HEK293 (cell line): Measurements from ENCODE around the gene MGMT.

ENCODE experiments used
- FEZF1 ChIP-seq: fragments of 450-650 bp; formaldehyde crosslinking; IDR thresholded peaks from 2 replicates; pipeline ENCODE4 v1.5.1; 2016; ENCODE audit warnings: missing biosample characterization, missing genetic modification characterization
- GFI1B ChIP-seq: fragments of 450-650 bp; formaldehyde crosslinking; IDR thresholded peaks from 2 replicates; pipeline ENCODE4 v1.5.1; 2016; ENCODE audit warnings: missing biosample characterization, missing genetic modification characterization
- GLI2 ChIP-seq: fragments of 450-650 bp; formaldehyde crosslinking; IDR thresholded peaks from 2 replicates; pipeline ENCODE4; 2017; ENCODE audit warnings: missing biosample characterization, missing genetic modification characterization, low read depth, borderline replicate concordance
- KLF16 ChIP-seq: fragments of 450-650 bp; formaldehyde crosslinking; IDR thresholded peaks from 2 replicates; pipeline ENCODE4 v1.5.1; 2017; ENCODE audit warnings: missing biosample characterization, missing genetic modification characterization
- SCRT1 ChIP-seq: fragments of 450-650 bp; formaldehyde crosslinking; IDR thresholded peaks from 2 replicates; pipeline ENCODE4 v1.5.1; 2016; ENCODE audit warnings: missing biosample characterization, missing genetic modification characterization, borderline replicate concordance
- SCRT2 ChIP-seq: fragments of 450-650 bp; formaldehyde crosslinking; IDR thresholded peaks from 2 replicates; pipeline ENCODE4 v1.5.1; 2016; ENCODE audit warnings: missing biosample characterization, missing genetic modification characterization
- SP2 ChIP-seq: fragments of 450-650 bp; formaldehyde crosslinking; IDR thresholded peaks from 2 replicates; pipeline ENCODE4 v1.5.1; 2016; ENCODE audit warnings: missing biosample characterization, missing genetic modification characterization
- WT1 ChIP-seq: fragments of 450-650 bp; formaldehyde crosslinking; IDR thresholded peaks from 2 replicates; pipeline ENCODE4 v1.5.1; 2016; ENCODE audit warnings: missing biosample characterization, missing genetic modification characterization
- YY2 ChIP-seq: fragments of 450-650 bp; formaldehyde crosslinking; IDR thresholded peaks from 2 replicates; pipeline ENCODE4 v1.5.1; 2016; ENCODE audit warnings: missing biosample characterization, missing genetic modification characterization
- ZBTB1 ChIP-seq: fragments of 450-650 bp; formaldehyde crosslinking; IDR thresholded peaks from 2 replicates; pipeline ENCODE4 v1.5.1; 2016; ENCODE audit warnings: missing biosample characterization, missing genetic modification characterization
- ZBTB20 ChIP-seq: fragments of 450-650 bp; formaldehyde crosslinking; IDR thresholded peaks from 2 replicates; pipeline ENCODE4 v1.5.1; 2016; ENCODE audit warnings: missing biosample characterization, missing genetic modification characterization
- ZEB2 ChIP-seq: fragments of 450-650 bp; formaldehyde crosslinking; IDR thresholded peaks from 2 replicates; pipeline ENCODE4 v1.5.1; 2016; ENCODE audit warnings: missing biosample characterization, missing genetic modification characterization
- ZFP41 ChIP-seq: fragments of 450-650 bp; formaldehyde crosslinking; IDR thresholded peaks from 2 replicates; pipeline ENCODE4 v1.5.1; 2016; ENCODE audit warnings: missing biosample characterization, missing genetic modification characterization, borderline replicate concordance
- ZIC2 ChIP-seq: fragments of 450-650 bp; formaldehyde crosslinking; IDR thresholded peaks from 2 replicates; pipeline ENCODE4 v1.5.1; 2016; ENCODE audit warnings: missing biosample characterization, missing genetic modification characterization
- ZNF10 ChIP-seq: fragments of 450-650 bp; formaldehyde crosslinking; IDR thresholded peaks from 2 replicates; pipeline ENCODE4 v1.5.1; 2017; ENCODE audit warnings: missing biosample characterization, missing genetic modification characterization
- ZNF114 ChIP-seq: fragments of 450-650 bp; formaldehyde crosslinking; IDR thresholded peaks from 2 replicates; pipeline ENCODE4 v1.5.0; 2017; ENCODE audit warnings: missing biosample characterization, missing genetic modification characterization
- ZNF140 ChIP-seq: fragments of 450-650 bp; formaldehyde crosslinking; IDR thresholded peaks from 2 replicates; pipeline ENCODE4 v1.5.1; 2016; ENCODE audit warnings: missing biosample characterization, missing genetic modification characterization
- ZNF157 ChIP-seq: fragments of 450-650 bp; formaldehyde crosslinking; IDR thresholded peaks from 2 replicates; pipeline ENCODE4 v1.5.1; 2016; ENCODE audit warnings: missing biosample characterization, missing genetic modification characterization
- ZNF174 ChIP-seq: fragments of 450-650 bp; formaldehyde crosslinking; IDR thresholded peaks from 2 replicates; pipeline ENCODE4 v1.5.0; 2017; ENCODE audit warnings: missing biosample characterization, mild to moderate bottlenecking, missing genetic modification characterization
- ZNF175 ChIP-seq: fragments of 450-650 bp; formaldehyde crosslinking; IDR thresholded peaks from 2 replicates; pipeline ENCODE4 v1.5.1; 2016; ENCODE audit warnings: missing biosample characterization, missing genetic modification characterization
- ZNF214 ChIP-seq: fragments of 450-650 bp; formaldehyde crosslinking; IDR thresholded peaks from 2 replicates; pipeline ENCODE4 v1.5.1; 2017; ENCODE audit warnings: missing biosample characterization, mild to moderate bottlenecking, missing genetic modification characterization, borderline replicate concordance
- ZNF302 ChIP-seq: fragments of 450-650 bp; formaldehyde crosslinking; IDR thresholded peaks from 2 replicates; pipeline ENCODE4 v1.5.1; 2016; ENCODE audit warnings: missing biosample characterization, missing genetic modification characterization, low read depth
- ZNF311 ChIP-seq: fragments of 450-650 bp; formaldehyde crosslinking; IDR thresholded peaks from 2 replicates; pipeline ENCODE4 v1.5.1; 2017; ENCODE audit warnings: missing biosample characterization, missing genetic modification characterization, borderline replicate concordance
- ZNF341 ChIP-seq: fragments of 450-650 bp; formaldehyde crosslinking; IDR thresholded peaks from 2 replicates; pipeline ENCODE4; 2016; ENCODE audit warnings: low read depth, missing biosample characterization, missing genetic modification characterization
- ZNF426 ChIP-seq: fragments of 450-650 bp; formaldehyde crosslinking; IDR thresholded peaks from 2 replicates; pipeline ENCODE4 v1.5.1; 2017; ENCODE audit warnings: missing biosample characterization, missing genetic modification characterization, mild to moderate bottlenecking, inconsistent platforms, moderate library complexity
- ZNF48 ChIP-seq: fragments of 450-650 bp; formaldehyde crosslinking; IDR thresholded peaks from 2 replicates; pipeline ENCODE4 v1.5.1; 2016; ENCODE audit warnings: missing biosample characterization, missing genetic modification characterization
- ZNF501 ChIP-seq: fragments of 450-650 bp; formaldehyde crosslinking; IDR thresholded peaks from 2 replicates; pipeline ENCODE4 v1.5.1; 2016; ENCODE audit warnings: missing biosample characterization, missing genetic modification characterization
- ZNF610 ChIP-seq: fragments of 450-650 bp; formaldehyde crosslinking; IDR thresholded peaks from 2 replicates; pipeline ENCODE4 v1.5.1; 2016; ENCODE audit warnings: missing biosample characterization, missing genetic modification characterization, borderline replicate concordance
- ZNF621 ChIP-seq: fragments of 450-650 bp; formaldehyde crosslinking; IDR thresholded peaks from 2 replicates; pipeline ENCODE4 v1.5.1; 2017; ENCODE audit warnings: missing biosample characterization, missing genetic modification characterization
- ZNF76 ChIP-seq: fragments of 450-650 bp; formaldehyde crosslinking; IDR thresholded peaks from 2 replicates; pipeline ENCODE4; 2016; ENCODE audit warnings: low read depth, missing biosample characterization, missing genetic modification characterization, borderline replicate concordance
- ZNF776 ChIP-seq: fragments of 450-650 bp; formaldehyde crosslinking; IDR thresholded peaks from 2 replicates; pipeline ENCODE4 v1.5.0; 2017; ENCODE audit warnings: missing biosample characterization, missing genetic modification characterization, borderline replicate concordance
- ZSCAN30 ChIP-seq: fragments of 450-650 bp; IDR thresholded peaks from 2 replicates; pipeline ENCODE4 v1.5.1; 2018; ENCODE audit warnings: missing biosample characterization, mild to moderate bottlenecking, missing genetic modification characterization, moderate library complexity
- TF ChIP-seq, protein P1 (sequence below): fragments of 450-650 bp; formaldehyde crosslinking; IDR thresholded peaks from 2 replicates; pipeline ENCODE4 v1.5.1; 2016; ENCODE audit warnings: missing biosample characterization, missing genetic modification characterization
- TF ChIP-seq, protein P2 (sequence below): fragments of 450-650 bp; formaldehyde crosslinking; IDR thresholded peaks from 2 replicates; pipeline ENCODE4 v1.5.1; 2016; ENCODE audit warnings: missing biosample characterization, missing genetic modification characterization
- TF ChIP-seq, protein P3 (sequence below): fragments of 450-650 bp; formaldehyde crosslinking; IDR thresholded peaks from 2 replicates; pipeline ENCODE4; 2016; ENCODE audit warnings: missing biosample characterization, missing genetic modification characterization
- TF ChIP-seq, protein P4 (sequence below): fragments of 450-650 bp; IDR thresholded peaks from 2 replicates; pipeline ENCODE4 v1.5.1; 2018; ENCODE audit warnings: missing biosample characterization, missing genetic modification characterization
- TF ChIP-seq, protein P5 (sequence below): IDR thresholded peaks from 2 replicates; pipeline ENCODE4 v1.6.1; 2011; ENCODE audit warnings: mild to moderate bottlenecking, low read depth, low read length, borderline replicate concordance

MGMT gene

DNA sequence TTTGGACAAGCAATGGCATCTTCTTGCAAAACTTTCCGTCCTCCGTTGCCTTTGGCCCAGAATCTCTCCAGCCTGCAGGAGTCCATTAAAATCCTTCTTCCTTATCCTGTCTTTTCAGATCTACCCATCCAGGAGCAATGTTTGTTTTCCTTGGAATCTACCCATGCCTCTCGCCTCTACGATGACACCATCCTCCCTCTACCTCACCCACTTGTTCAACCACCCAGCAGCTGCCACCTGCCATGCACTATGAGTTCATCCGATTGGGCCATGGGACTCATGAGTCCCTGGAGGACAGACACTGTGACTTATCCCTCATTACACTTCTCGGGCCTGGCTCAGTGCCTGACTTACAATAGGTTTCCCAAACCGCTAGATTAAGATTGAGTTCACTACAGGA is 26.8 kb upstream of the MGMT start (continued):
- TF ChIP-seq GLI2 (tag by site-specific recombination) (peak; percentile 93), ZSCAN30 (tag by site-specific recombination) (no peak), ZNF48 (tag by site-specific recombination) (no peak), ZNF175 (tag by site-specific recombination) (no peak), ZNF311 (tag by site-specific recombination) (no peak), ZNF10 (tag by site-specific recombination) (peak; percentile 92), ZEB2 (tag by site-specific recombination) (peak; percentile 82), ZIC2 (peak; percentile 91), ZNF114 (tag by site-specific recombination) (no peak), ZNF610 (tag by site-specific recombination) (peak; percentile 55; the same call in 1 of the 2 replicates), SP2 (peak; percentile 50), KLF16 (tag by site-specific recombination) (peak; percentile 30; the same call in 1 of the 2 replicates), ZNF776 (tag by site-specific recombination) (no peak), ZNF157 (tag by site-specific recombination) (no peak), ZNF174 (no peak), WT1 (tag by site-specific recombination) (peak; percentile 88), ZNF76 (tag by site-specific recombination) (peak; percentile 49; the same call in 1 of the 2 replicates), SCRT1 (peak; percentile 99), ZNF621 (tag by site-specific recombination) (no peak), ZBTB1 (tag by site-specific recombination) (peak; percentile 93), ZNF140 (tag by site-specific recombination) (no peak), ZNF501 (no peak), ZBTB20 (no peak), GFI1B (tag by site-specific recombination) (peak; percentile 90; the same call in 1 of the 2 replicates), ZFP41 (tag by site-specific recombination) (no peak), ZNF214 (tag by site-specific recombination) (no peak), SCRT2 (tag by site-specific recombination) (peak; percentile 98), YY2 (tag by site-specific recombination) (no peak), ZNF341 (no peak), FEZF1 (peak; percentile 86), ZNF426 (tag by site-specific recombination) (no peak), ZNF302 (tag by site-specific recombination) (no peak)
- TF ChIP-seq, protein P1, sequence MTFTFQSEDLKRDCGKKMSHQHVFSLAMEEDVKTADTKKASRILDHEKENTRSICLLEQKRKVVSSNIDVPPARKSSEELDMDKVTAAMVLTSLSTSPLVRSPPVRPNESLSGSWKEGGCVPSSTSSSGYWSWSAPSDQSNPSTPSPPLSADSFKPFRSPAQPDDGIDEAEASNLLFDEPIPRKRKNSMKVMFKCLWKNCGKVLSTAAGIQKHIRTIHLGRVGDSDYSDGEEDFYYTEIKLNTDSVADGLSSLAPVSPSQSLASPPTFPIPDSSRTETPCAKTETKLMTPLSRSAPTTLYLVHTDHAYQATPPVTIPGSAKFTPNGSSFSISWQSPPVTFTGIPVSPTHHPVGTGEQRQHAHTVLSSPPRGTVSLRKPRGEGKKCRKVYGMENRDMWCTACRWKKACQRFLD (tag by site-specific recombination): no peak
- TF ChIP-seq, protein P2, sequence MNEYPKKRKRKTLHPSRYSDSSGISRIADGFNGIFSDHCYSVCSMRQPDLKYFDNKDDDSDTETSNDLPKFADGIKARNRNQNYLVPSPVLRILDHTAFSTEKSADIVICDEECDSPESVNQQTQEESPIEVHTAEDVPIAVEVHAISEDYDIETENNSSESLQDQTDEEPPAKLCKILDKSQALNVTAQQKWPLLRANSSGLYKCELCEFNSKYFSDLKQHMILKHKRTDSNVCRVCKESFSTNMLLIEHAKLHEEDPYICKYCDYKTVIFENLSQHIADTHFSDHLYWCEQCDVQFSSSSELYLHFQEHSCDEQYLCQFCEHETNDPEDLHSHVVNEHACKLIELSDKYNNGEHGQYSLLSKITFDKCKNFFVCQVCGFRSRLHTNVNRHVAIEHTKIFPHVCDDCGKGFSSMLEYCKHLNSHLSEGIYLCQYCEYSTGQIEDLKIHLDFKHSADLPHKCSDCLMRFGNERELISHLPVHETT (tag by site-specific recombination): peak; percentile 99
- TF ChIP-seq, protein P3, sequence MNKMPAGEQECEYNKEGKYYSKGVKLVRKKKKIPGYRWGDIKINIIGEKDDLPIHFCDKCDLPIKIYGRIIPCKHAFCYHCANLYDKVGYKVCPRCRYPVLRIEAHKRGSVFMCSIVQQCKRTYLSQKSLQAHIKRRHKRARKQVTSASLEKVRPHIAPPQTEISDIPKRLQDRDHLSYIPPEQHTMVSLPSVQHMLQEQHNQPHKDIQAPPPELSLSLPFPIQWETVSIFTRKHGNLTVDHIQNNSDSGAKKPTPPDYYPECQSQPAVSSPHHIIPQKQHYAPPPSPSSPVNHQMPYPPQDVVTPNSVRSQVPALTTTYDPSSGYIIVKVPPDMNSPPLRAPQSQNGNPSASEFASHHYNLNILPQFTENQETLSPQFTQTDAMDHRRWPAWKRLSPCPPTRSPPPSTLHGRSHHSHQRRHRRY: no peak
- TF ChIP-seq, protein P4, sequence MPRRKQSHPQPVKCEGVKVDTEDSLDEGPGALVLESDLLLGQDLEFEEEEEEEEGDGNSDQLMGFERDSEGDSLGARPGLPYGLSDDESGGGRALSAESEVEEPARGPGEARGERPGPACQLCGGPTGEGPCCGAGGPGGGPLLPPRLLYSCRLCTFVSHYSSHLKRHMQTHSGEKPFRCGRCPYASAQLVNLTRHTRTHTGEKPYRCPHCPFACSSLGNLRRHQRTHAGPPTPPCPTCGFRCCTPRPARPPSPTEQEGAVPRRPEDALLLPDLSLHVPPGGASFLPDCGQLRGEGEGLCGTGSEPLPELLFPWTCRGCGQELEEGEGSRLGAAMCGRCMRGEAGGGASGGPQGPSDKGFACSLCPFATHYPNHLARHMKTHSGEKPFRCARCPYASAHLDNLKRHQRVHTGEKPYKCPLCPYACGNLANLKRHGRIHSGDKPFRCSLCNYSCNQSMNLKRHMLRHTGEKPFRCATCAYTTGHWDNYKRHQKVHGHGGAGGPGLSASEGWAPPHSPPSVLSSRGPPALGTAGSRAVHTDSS (tag by site-specific recombination): no peak
- TF ChIP-seq, protein P5, sequence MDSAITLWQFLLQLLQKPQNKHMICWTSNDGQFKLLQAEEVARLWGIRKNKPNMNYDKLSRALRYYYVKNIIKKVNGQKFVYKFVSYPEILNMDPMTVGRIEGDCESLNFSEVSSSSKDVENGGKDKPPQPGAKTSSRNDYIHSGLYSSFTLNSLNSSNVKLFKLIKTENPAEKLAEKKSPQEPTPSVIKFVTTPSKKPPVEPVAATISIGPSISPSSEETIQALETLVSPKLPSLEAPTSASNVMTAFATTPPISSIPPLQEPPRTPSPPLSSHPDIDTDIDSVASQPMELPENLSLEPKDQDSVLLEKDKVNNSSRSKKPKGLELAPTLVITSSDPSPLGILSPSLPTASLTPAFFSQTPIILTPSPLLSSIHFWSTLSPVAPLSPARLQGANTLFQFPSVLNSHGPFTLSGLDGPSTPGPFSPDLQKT: no peak
